GM03348 (cell line): ENCODE data around the gene NSMCE4A.
"Not testable (repeated sequence)": the region's sequence is repeated elsewhere in the genome, so short reads cannot be mapped to it uniquely, and the experiment has no call there.

Experiments
- DNase-seq: peaks from one replicate; pipeline ENCODE4 v3.0.0; 2012; ENCODE audit warnings: low spot score

The NSMCE4A gene, protein sequence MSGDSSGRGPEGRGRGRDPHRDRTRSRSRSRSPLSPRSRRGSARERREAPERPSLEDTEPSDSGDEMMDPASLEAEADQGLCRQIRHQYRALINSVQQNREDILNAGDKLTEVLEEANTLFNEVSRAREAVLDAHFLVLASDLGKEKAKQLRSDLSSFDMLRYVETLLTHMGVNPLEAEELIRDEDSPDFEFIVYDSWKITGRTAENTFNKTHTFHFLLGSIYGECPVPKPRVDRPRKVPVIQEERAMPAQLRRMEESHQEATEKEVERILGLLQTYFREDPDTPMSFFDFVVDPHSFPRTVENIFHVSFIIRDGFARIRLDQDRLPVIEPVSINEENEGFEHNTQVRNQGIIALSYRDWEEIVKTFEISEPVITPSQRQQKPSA

DNA sequence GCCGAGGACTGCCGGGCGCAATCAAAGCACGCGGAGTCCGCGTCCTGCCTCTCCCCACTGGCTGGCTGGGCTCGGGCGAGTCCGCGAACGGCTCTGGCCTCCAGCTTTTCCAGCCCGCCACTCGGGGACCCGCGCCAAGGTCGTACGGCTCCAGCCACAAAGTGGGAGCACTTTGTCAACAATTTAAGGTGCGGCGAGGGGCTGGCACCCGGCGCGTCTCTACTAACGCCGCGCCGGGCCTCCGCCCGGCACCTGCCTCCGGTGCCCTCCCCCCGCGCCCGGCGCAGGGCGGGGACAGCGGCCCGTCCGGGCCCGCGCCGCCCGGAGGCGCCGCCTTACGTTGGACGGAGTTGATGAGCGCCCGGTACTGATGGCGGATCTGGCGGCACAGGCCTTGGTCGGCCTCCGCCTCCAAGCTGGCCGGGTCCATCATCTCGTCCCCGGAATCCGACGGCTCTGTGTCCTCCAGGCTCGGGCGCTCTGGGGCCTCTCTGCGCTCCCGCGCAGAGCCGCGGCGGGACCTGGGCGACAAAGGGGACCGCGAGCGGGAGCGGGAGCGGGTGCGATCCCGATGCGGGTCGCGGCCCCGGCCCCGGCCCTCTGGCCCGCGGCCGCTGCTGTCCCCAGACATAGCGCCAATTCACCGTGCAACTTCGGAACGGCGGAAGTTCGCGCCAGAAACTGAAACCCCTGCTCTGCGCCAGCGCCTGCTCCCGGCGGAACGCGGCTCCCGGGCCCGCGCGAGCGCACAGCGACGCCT is at the start of gene NSMCE4A:
Gene NSMCE4A (minus strand): TSS at position 683 of the 760 bp plus-strand sequence. CDS start 52 bp downstream, at position 631.
- DNase-seq, result peak; percentile 94

DNA sequence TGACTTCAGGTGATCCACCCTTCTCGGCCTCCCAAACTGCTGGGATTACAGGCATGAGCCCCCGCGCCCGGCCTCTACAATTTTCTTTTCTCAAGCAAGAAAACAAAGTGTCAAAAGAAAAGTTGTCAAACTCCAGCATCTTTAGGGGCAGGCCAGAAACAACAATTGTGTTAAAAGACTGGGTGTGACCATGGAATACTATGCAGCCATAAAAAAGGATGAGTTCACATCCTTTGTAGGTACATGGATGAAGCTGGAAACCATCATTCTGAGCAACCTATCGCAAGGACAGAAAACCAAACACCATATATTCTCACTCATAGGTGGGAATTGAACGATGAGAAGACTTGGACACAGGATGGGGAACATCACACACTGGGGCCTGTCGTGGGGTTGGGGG is 48.2 kb upstream of the NSMCE4A start:
- not testable (repeated sequence) for DNase-seq

DNA sequence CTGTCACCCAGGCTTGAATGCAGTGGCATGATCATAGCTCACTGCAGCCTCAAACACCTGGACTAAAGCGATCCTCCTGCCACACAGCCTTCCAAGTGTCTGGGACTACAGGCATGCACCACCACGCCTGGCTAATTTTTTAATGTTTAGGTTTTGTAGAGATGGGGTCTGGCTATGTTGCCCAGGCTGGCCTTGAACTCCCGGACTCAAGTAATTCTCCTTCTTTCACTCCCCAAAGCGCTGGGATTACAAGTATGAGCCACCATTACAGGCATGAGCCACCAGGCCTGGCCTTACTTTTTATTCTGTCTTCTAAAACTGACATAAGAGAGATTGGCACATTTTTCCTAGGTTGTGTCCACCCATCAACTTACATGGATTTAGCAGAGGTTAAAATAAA is 47.3 kb upstream of the NSMCE4A start:
- DNase-seq, result no peak

DNA sequence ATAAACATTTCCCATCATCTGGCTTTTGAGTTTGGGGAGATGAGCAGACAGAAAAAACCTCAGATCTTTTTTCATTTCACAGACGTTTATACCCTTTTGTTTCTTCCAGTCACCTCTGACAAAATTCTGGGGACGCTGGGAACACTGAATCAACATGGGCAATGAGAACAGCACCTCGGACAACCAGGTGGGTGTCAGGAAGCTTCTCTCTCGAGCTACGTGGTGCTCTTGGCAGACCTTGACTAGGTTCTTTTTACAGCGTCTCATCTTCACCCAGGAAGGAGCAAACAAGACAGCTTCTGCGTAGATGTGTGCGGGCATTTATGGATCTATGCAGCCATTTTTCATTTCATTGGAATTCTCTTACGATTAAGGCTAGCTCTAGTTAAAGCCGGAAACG is 46.8 kb upstream of the NSMCE4A start:
- no peak for DNase-seq

DNA sequence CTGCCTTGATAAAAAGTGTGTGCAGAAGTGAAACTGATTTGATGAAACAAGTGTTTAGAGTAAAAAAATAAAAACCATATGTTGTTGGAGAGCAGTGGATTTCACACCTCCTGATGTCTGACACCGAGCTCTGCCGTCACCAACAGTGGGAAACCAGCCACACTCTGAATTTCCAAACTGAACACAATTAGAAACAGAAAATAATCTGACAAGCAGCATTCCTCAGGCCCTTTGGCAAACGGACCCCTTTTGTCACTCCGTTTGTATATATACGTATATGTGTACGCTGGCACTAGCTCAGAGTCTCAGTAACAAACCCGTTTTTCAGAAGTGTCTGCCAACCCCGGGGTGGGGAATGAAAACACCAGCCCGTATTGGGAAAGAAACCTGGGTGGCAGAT is 46.4 kb upstream of the NSMCE4A start:
- peak; percentile 40 for DNase-seq

DNA sequence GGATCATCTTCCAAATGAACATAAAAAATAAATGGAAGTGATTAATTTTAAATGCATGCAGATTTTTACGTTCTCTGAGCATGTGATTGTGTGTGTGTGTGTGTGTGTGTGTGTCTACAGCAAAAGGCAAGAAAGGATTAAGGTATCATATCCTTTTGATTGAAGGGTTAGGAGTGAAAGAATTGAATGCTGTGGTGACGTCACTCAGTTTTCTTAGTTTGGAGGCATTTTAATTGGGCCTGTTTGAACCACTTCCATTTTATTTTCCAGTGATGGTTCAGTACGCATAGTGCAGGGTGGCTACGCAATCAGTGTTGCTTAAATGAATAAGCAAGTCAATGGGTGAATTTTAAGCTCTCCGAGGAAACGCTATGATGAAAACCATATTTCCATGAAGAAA is 45.2 kb upstream of the NSMCE4A start:
- no peak for DNase-seq

DNA sequence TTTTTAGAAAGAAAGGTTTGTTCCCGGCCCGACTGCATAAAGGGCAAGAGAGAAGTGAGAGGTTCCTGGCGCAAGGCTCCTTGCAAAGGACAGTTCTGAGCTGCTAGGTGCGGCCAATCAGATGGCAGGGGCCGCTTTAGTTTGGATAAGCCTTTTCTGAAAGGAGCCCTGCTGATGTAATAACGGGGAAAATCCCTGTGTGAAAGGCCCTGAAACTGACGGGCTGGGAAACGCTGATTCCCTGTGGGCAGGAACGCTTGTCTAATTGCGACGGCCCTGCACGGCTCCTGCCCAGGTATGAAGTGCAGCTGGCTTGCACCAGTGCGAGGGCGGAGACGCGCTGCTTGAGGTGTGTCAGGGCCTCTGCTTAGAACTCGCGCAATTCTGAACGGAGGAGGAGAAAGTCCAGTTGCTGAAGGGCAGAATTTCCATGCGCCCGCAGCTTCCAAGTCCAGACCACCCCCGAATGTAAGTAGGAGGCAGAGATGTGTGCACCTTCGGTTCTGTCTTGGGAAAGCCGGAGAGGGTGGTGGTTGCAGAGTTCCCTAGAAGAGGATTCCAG is 44.5 kb upstream of the NSMCE4A start:
- no peak for DNase-seq

DNA sequence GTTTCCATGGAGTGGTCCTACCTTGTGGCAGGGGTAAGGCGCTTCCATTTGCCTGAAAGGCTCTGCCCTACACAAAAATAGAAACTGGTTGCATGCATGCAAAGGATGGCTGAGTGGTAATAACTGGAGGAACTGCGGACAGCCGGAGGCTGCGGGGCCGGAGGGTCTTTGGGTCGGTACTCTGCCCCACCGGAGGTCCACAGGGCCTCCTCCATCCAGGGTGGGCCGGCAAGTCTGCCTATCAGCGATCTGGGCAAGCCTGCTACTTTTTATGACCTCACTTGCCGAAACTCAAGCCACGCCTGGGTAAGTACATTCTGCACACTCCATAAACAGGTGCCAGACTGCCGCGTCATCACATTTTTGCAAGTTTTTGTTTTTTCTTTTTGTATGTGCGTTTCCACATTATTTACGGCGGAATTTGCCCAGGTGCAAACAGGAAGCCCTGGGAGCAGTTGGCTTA is 44.0 kb upstream of the NSMCE4A start:
- DNase-seq, result no peak

DNA sequence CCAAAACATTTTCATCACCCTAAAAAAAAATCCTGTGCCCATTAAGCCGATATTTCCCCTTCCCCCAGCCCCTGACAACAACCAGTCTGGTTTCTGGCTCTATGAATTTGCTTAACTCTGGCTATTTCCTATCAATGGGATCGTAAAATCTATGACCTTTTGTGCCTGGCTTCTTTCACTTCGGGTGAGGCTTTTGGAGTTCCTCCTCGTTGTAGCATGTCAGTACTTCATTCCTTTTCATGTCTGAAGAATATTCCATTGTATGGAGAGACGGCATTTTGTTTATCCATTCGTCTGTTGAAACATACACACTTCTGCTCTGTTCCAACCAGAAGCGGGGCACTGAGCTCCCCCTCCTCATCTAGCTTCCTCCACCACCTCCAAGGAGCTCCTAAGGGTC is 43.5 kb upstream of the NSMCE4A start:
- DNase-seq, result no peak

DNA sequence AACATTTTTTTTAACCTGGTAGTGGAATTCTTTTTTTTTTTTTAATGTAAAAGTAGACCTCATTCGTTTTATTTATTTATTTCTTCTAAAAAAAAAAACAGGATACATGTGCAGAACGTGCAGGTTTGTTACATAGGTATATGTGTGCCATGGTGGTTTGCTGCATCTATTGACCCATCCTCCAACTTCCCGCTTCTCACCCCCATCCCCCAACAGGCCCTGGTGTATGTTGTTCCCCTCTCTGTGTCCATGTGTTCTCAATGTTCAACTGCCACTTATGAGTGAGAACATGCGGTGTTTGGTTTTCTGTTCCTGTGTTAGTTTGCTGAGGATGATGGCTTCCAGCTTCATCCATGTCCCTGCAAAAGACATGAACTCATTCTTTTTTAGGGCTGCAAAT is 42.9 kb upstream of the NSMCE4A start:
- not testable (repeated sequence) for DNase-seq

DNA sequence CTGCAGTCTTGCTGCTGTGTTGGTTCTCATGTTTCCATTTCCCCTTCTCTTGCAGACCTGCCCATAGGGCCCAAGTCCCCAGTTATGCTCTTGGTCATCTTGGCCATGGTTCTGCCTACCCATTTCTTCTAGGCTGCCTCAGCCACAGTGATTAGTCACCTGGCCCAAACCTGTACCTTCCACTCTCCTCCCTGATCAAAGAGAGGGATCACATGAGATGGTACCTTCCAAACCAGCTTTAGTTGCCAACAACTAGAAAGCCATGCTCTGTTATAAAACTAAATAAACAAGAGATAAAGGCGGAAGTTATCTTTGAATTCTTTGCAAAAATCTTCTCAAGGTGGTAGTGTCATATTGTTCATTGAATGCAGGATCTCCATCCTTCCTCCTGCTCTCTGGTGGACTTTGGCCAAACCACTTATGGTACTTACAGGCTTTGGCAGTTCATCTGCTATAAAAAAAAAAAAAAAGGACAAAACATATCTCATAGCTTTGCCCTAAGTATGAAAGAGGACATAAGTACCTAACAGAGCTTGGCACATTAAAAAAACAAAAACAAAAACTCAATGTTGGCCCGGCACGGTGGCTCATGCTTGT is 39.7 kb upstream of the NSMCE4A start:
- no peak for DNase-seq

DNA sequence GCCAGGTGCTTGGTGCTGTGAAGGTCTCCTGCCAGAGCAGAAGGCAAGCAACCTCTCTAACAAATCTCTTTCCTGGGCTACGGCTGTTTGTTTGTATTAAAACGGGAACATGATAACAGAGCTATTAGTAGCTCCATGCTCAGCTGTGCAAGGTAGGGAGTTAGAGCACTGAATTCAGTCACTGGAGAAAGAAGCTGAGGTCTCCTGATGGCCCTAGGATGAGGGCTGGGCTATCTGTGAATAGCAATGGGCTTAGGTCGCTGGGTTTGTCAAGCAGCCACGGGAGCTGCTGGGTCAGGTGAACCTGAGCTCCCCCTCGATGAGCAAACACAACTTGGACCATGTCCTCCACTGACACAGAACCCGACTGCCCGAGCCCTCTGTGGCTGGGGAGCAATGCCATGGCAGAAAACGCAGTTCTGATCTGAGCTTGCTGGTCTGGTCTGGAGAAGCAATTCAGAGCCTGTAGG is 38.3 kb upstream of the NSMCE4A start:
- DNase-seq, result no peak

DNA sequence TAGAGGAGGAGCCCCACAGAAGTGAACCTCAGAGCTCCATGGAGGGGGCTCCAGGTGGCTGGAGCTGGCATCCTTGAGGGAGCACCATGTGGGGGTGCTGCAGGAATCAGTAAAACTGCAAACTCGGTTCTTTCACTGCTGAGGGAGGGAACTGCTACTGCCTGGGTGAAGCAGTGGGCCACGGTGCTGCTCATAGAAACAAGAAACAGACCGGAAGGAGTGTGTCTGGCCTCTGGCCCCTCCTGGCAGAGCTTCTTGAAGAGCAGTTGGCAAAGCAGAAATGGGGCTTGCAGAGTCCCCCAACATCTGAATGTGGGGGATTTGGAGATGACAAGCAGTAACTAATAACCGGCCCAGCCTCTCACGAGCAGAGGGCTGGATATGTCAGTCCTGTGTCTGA is 37.7 kb upstream of the NSMCE4A start:
- DNase-seq, result no peak

DNA sequence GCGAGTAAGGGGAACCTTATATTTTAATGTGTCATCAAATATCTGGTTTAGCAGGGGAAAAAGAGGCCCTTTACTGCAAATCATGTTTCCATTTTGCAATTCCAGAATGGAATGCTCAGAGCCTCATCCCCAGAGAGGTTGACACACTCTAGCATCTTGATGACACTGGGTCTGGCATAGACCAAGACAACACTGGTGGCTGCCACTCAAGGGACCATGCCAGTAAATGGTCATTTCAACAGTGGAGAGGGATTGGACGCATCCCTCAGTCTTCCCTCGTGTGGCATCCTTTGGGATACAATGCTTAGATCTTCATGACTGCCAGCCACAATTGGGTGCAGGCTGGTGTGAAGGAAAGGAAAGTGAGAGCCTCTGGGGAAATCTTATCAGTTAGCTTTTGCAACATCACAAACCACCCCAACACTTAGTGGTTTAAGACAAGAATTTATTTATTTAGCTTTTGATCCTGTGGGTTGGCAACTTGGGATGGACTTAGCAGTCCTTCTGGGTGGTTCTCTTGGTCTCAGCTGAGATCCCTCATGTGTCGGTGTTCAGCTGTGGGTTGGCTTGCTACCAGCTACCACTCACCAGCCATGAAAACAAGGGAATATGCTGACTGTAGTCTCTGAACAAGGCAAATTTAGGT is 35.5 kb upstream of the NSMCE4A start:
- DNase-seq, result no peak

DNA sequence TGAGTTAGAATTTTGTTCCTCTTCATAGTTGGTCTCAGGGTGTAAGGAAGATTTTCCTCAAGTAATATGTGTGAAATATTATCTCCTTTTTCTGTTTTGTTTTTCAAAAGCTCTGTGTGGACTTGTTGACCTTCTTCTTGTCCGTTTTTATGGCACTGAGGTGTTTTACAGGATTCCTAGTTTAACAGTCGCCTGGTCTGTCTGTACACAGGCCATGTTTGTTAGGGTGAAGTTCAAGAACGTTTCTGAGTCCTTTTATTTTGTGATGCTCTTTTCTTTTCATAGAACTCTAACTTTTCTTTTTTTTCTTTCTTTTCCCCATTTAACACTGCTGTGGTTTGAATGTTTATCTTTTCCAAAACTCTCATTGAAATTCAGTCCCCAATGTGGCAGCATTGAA is 32.4 kb upstream of the NSMCE4A start:
- DNase-seq, result no peak

DNA sequence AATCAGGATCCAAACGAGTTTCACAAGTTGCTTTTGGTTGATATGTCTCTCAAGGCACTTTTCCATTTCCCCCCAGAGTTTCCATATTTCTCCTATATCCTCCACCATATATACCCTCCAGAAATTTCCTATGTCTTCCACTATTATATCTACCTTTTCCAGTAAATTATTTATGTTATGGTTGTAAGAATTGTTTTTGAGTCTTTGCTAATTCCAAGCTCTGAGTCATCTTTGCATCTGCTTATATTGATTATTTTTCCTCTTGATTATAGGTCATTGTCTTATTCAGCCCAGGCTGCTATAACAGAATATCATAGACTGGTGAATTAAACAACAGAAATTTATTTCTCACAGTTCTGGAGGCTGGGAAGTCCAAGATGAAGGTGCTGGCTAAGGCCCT is 26.7 kb upstream of the NSMCE4A start:
- DNase-seq, result no peak

DNA sequence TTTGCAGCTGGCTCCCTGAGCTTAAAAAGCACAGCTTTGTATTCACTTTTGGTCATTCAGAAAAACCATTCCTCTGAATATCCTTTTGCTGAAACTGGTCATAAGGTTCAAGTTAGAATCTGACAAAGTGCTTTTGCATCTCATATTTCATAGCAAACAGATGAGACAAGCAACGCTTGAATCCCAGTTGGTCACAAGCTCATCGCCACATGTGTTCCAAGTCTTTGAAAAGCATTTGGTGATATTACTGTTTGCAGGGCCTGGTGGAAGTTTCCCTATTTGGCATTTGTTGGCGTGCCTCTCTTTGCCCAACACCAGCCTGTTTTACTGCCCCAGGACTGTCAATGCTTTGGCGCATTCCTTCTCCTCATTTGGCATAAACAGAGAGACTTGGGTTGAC is 24.3 kb upstream of the NSMCE4A start:
- DNase-seq, result peak; percentile 28

DNA sequence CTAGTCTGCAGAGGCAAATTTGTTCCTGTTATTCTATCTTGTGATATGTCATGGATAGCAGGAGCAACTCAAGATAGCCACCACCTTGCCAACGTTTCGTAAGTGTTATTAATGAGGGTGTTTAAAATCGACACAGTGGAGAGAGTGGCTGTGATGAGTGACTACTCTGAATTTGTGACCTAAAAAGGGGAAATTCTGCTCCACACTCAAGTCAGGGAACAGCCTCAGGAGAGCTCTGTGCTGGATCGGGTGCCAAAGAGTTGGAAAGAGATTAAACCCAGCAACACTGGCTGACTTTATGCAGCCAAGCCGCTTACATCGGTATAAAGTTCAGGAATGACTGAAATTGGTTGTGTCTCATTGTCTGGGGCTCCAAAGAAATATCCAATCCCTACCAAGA is 23.4 kb upstream of the NSMCE4A start:
- DNase-seq, result no peak

DNA sequence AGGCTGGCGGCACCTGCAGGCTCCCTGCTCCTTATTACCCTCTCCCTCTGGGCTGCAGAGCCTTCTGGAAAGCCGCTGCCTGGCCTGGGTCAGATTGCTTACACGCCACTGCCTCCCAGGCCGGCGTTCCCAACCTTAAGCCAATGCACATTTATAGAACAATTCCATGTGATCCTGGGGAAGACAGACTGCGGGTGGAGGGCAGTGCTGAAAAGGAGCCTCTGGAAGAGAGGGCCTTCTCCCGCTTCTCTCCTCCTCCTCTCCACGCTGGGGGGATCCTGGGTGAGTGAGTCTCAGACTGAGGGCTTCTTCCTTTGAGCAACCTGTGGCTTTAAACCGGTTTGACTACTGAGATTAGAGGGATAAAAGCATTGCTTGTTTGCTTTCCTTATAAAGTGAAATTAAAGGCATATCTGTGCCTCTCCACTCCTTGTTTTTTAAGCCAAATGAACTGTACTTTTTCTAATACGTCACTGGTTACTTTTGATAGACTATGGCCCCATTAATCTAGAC is 19.5 kb upstream of the NSMCE4A start:
- peak; percentile 23 for DNase-seq

DNA sequence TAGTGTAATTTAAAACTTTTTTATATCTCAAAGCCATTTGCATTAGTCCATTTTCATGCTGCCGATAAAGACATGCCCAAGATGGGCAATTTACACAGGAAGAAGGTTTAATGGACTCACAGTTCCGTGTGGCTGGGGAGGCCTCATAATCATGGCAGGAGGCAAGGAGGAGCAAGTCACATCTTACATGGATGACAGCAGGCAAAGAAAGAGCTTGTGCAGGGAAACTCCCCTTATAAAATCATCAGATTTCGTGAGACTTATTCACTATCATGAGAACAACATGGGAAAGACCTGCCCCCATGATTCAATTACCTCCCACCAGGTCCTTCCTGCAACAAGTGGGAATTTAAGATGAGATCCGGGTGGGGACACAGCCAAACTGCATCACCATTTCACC is 16.7 kb upstream of the NSMCE4A start:
- not testable (repeated sequence) for DNase-seq

DNA sequence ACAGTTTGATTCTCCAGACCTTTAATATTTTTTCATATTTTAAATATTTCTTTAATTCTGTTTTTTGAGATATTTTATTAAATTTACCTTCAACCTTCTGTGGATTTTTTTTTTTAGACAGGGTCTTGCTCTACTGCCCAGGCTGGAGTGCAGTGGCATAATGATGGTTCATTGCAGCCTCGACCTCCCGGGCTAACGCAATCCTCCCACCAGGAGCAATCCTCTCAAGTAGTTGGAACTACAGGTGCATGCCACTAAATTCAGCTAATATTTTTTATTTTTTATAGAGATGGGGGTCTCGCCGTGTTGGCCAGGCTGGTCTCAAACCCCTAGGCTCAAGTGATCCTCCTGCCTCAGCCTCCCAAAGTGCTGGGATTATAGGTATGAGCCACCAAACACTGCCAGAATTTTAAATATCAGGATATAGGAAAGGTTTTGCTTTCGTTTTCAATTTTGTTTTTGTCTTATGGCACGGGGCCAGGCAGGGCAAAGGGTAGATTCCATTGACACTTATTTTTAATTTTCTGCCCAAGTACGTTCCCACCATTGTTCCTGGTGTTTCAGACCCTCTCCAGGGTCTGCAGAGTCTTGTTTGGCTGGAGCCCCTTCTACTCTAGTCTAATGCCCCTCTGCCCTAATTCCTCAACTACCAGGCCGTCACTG is 15.1 kb upstream of the NSMCE4A start:
- no peak for DNase-seq
